ENCODE results near the gene CANT1.

CANT1 gene

DNA sequence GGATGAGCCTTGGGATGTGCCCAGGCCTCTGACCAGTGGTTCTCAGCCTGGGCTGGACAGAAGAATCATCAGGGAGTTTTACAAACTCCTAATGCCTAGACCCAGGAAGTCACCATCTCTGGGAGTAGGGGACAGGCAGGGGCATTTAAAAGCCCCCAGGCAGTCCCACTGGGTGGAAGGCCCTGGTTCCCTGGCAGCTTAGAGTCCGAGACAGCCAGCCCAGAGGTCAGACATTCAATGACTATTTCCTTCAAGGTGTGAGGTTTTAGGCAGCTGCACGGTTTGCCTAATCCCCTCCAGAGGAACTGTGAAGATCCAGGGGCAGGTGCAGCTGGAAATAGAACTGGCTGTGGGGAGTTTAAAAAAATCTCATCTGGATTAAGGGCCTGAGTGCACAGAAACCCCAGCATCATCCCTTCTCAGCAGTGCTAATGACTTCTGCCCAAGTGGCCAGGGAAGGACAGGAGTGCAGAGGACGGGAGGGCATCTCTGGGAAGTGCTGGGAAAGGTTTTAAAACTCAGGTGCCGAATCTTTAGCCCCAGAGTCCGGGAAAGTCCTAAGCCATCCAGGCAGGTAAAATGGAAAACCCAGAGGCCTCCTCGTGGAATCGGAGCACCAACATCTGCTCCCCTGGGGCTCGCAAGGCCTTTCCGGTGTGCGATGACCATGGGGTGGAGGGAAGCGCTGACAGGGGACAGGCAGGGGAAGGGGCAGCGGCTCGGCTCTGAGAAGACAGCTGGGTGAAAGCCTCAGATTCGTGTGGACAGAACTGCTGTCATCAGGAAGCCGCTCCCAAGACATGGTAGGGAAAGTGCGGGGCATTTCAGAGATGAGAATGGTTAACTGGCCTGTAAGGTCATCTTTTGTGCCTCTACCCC lies 28.3 kb downstream of the CANT1 start:
- in situ Hi-C loops (cut with HindIII; ENCODE audit: low sequenced_read_pairs) = no loop called here

DNA sequence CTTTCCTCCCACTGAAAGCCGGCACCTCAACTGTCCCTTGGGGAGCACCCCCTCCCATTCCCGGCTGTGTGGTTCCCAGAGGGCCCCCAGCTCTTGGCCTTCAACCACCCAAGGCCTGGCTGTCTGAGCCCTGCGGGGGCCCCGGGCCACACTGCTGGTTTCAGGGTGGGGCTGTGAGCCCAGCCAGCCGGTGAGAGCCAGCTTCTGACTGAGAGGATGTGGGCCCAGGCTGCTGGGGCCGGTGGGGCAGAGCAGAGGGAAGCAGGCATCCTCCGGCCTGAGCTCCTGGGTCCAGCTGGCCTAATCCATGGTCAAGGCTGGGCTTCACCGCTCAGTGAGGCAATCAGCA lies 29.0 kb downstream of the CANT1 start:
- in situ Hi-C loops (cut with HindIII; ENCODE audit: low sequenced_read_pairs) = no loop called here

DNA sequence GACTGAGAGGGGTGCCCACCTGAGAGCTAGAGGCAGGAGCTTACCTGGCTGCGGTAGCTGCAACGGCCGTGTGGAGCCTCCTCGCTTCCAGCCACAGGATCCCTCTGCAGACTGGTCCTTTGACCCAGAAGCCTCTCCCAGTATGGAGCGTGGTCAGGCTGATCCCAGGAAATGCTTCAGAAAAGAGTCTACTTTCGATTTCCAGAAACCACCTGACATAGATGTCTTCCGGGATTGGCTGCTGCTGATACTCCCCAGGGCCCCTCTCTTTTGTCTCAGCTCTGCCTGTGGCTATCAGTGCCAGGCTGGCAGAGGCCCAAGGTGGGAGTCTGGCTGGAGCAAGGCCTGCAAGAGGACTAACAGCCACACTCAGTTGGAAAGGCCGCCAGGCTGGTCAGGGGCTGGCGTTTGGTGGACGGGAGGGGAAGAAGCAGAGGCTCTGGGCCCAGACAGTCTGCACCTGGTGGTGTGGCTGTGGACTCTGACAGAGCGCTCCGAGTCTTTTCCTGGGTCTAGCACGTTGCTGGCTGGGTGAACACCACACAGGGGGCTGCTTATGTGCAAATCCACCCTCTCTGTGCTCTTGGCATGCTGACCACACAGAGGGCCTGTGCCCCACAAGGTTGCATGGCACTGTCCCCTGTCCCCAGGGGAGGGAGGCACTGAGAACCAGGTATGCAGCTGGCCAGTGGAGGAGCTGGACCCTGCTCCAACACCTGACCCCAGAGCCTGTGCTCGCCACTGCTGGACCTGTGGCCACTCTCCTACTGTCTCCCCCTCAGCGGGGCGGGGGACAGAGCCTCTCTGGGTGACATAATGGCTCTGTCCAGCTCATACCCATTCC lies 29.6 kb downstream of the CANT1 start, which contains the start of gene LGALS3BP:
TSS of gene LGALS3BP (minus strand) at position 144 of the 844 bp plus-strand sequence. CDS start 2,732 bp downstream, outside the sequence.
- in situ Hi-C loops (cut with HindIII; ENCODE audit: low sequenced_read_pairs) = no loop called here

DNA sequence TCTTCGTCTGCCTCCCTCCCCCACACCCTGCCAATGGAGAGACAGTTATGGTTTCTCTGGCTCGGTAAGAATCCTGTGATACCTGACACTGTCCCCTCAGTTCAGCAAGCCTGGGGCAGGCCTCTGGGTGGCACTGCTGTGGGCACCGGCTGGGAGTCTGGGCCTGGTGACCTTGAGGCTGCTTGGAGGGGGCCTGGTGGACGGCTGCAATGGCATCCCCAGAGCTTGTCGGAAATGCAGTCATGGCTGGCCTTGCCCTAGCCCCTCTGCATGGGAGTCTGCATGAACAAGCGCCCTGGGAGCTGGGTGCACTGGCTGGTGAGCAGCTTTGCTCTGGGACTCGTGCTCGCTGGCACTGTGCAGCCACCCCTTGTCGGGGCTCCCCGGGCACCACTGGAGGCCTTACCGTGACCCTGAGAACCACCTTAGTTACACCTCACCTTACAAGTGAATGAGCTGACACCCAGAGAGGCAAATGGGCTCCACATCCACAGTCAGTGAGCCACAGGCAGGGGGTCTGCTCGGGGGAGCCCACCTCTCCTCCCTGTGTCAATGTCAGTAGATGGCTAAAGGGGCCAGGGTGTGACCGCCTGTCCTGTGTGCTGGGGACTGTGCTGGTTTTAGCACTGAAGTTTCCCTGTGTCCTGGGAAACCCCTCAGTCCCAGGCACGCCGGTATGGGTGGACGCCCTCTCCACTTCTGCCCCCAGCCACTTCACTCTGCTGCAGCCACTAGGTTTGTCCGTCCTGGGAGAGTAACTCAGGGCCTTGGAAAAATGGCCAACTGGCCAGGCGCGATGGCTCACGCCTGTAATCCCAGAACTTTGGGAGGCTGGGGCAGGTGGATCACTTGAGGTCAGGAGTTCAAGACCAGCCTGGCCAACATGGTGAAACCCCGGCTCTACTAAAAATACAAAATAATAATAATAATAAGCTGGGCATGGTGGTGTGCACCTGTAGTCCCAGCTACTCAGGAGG lies 31.3 kb downstream of the CANT1 start:
- in situ Hi-C loops (cut with HindIII; ENCODE audit: low sequenced_read_pairs) = no loop called here

DNA sequence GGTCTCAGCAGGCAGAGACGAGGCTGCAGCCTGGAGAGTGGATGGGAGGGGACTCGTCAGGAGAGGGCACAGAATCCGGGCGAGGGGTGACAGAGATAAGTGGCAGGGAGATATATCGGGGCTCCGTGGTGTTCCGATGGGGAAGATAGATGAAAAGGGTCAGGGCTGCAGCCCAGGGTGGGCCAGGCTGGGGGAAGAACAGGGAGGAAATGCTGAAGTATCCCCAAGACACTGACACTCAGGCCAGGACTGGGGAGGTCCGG lies 32.0 kb downstream of the CANT1 start:
- in situ Hi-C loops (cut with HindIII; ENCODE audit: low sequenced_read_pairs) = no loop called here

DNA sequence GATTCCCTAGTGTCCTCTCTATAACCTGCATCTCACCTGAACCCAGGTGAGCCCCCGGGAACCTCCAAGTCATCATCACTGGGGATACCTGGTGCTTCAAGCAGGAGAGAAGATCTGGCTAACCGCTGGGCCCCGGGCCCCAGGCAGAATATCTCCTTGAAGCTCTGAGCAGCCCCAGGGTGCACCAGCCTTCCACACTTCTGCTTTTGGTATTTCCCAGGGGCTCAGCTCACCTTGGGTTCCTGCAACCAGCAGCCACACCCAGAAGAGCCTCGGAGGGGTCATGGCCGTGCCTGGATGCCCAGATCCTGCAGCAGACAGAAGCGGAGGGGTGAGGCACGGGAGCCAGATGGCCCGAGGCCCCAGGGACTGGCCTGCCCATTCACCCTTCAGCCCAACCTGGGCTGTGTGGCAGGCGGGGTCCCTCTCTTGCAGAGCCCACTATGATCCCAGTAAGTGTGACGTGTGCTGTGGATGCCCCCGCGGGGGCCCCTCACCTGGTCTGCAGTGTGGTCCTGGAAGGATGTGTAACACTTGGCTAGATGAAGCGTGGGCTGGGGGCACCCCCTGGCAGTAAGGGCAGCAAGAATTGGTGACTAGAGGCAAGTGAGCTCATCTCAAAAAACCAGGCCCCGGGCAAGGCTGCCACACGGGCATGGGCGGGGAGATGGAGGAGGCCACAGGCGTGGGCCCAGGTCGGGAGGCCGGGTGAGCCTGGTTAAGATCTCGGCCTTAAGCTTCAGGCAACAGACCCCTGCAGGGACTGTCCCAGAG lies 32.5 kb downstream of the CANT1 start:
- in situ Hi-C loops (cut with HindIII; ENCODE audit: low sequenced_read_pairs) = no loop called here

DNA sequence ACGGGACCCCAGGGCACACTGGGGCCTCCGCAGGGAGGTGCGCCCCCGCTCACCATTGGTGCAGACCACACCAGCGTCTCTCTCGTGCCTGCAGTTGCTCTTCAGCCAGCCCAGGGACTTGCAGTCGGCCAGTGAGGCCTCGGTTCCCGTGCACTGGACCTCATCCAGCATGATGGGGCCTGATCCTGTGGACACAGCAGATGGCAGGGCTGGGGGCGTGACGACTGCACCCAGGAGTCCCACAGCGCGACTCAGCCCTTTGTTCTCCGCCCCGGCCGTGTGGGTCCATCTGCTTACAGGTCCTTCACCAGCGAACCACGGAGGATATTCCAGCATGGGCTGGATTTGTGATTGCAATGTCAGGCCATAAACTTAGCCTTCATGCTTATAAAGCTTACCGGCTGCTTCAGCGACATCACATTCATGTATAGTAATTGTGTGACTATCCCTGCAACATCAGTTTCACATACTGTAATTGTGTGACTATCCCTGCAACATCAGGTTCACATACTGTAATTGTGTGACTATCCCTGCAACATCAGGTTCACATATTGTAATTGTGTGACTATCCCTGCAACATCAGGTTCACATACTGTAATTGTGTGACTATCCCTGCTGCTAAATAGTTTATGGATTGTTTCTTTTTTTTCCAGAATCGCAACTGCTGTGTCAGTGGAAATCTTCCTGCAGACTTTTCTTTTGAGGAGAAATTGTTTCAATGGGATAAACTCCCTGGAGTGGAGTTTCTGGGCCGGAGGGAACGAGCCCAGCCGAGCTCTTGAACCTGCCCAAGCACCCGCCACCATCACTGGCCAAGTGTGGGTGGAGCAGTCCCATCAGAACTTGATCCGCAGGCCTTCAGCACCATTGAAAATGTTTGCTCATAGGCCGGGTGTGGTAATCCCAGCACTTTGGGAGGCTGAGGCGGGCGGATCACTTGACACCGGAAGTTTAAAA lies 34.7 kb downstream of the CANT1 start:
- in situ Hi-C loops (cut with HindIII; ENCODE audit: low sequenced_read_pairs) = no loop called here

DNA sequence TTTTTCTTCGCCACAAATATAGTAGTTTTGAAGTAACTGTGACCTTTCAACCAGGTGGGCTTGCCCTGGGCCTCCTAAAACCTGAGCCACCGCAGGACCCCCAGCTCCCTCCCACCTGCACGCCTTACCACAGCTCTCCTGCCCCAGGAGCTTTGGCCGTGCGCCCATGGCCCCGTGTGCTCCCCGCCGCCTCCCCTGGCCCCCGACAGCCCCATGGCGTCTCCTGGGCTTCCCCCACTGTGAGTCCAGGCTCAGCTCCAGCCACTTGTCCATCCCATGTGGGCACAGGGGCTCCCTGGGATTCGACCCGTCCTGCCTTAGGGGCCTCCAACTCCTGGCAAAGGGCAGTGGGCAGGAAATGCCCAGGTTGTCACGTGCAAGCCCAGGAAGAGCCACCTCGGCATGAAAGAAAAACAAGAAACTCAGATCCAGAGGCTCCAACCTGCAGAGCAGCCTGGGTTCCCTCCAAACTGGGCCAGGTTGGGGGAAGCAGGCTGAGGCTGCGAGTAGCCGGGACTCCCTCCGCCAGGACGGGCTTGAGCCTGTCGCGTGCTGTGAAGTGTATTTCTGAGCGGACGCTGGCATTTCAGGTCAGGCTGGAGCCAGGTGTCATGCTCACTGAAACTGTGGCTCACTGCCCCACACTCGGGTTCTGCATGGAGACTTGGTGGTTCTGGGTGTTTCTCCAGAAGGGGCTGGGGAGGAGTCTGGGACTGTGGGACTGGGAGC lies 35.6 kb downstream of the CANT1 start:
- in situ Hi-C loops (cut with HindIII; ENCODE audit: low sequenced_read_pairs) = no loop called here

DNA sequence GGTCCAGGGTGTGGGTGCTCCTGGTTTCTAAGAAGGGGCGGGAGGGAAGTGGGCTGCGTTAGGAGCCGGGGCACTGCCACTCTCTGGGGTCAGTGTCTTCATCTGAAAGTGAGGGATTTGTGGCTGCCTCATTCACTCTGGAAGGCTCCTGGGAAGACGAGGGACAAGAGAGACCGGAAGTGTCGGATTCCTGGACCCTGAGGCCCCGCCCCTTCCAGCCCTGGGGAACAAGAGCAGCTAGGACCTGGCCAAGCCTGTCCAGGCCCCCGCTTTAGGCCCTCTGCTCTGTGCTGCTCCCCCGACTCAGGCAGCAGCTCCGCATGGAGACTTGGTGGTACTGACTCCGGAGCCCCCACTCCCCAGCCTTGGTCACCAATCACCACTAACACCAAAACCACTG lies 36.4 kb downstream of the CANT1 start:
- in situ Hi-C loops (cut with HindIII; ENCODE audit: low sequenced_read_pairs) = no loop called here

DNA sequence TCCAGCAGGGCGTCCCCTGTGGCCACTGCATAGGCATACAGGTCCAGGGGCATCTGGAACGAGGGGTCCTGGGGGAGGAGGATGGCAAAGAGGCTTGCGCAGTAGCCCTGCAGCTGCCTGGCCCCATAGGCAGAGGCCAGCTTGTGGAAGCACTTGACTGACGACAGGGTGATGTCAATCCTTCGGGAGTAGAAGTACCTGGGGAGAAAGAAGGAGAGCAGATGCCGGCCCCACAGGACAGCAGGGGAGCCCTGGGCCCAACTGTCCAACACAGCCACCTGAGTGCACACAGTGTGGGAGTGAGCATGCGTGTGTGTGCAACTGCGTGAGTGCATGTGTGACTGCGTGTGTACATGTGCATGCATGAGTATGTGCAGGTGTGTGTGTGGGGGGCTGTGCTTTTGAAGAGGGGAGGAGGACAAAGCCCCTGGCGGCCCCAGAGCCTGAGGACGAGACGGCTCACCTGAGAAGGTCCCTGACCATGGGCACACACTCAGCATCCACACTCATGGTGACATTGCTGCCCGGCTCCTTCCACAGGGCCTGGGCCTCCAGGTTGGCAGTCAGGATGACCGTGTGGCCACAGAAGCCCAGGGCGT lies 37.0 kb downstream of the CANT1 start:
- in situ Hi-C loops (cut with HindIII; ENCODE audit: low sequenced_read_pairs) = no loop called here

DNA sequence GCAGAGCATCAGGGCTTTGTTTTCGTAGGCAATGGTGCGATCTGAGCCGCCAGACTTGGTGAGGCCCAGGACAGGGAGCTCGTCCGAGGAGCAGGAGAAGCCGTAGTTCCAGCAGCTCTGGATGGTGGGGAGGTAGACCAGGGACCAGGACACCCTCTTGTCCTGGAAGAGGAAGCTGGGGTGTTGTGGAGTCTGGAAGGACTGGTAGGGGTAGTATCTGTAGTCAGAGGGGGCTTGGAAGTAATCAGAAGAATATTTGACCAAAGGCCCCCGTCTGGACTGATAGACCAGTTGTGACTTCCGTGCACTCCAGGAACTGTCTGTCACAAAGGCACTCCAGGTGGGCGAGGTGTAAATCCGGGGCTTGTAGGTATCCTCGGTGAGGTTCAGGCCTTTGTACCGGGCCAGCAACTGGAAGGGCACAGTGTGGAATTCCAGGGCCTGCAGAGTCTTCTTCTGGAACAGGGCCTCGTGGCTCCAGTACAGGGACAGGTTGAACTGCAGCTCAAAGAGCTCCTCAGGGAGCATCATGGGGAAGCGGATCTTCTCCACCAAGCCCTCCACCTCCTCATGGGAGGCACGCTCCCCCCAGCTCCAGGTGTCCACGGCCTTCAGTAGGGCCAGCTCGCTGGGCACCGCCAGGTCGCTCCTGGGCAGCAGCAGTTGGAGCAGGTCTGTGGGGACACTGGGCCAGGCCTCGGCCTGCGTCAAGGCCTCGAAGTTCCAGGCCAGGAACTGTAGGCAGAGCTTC lies 37.6 kb downstream of the CANT1 start:
- in situ Hi-C loops (cut with HindIII; ENCODE audit: low sequenced_read_pairs) = no loop called here

DNA sequence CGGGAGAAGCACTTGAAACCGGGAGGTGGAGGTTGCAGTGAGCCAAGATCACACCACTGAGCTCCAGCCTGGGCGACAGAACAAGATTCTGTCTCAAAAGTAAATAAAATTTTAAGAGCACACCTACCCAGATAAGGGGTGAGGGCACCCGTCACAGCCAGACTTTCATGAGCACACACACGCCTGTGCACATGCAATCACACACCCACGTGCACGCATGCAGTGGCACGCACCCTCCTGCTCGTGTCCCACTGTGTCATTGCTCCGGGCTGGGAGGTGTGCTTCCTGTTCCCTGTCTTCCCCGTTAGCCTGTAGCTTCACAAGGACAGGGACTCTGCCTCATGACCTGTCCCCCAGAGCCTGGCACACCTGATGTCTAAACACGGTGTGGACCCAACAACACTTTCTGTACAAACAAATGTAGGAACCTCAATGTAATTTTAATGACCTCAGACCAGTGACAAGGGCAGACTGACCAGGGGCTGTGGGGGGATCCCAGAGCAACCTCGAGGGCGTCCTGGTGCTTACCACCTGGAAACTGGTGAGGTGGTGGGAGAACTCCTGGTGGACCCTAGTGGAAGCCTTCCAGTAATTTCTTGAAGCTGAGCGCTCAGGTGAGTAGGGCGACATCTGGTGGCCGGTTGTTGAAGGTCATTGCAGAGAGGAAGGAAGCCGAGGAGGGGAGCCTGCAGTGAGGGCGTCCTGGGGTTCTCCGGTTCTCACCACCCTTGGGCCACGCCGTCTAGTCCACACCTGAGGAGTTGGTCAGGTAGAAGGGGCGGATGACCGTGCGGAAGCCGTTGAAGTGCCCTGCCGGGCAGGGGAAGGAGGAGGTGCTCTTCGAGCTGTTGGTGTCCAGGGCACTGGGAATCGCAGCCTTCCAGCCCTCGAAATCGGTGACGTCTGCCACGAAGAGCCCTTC lies 38.5 kb downstream of the CANT1 start:
- in situ Hi-C loops (cut with HindIII; ENCODE audit: low sequenced_read_pairs) = no loop called here

DNA sequence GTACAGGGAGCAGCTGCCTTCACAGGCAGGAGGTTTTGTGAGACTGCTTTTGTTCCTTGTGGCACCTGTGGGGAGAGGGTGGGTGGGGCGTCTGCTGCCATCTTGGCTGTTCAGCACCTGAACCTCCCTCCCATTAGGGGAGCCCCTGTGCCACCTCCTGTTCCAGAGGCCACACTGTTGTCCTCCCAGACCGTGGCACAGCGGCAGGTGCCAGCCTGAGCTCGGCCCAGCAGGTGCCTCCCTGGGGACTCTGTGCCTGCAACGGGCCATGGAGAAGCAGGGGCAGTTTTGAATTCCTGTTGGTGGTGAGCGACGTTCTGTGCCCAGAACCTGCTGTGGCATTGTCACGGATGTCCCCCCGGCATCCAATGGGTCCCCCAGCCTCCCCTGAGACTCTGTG lies 39.7 kb downstream of the CANT1 start:
- in situ Hi-C loops (cut with HindIII; ENCODE audit: low sequenced_read_pairs) = no loop called here

DNA sequence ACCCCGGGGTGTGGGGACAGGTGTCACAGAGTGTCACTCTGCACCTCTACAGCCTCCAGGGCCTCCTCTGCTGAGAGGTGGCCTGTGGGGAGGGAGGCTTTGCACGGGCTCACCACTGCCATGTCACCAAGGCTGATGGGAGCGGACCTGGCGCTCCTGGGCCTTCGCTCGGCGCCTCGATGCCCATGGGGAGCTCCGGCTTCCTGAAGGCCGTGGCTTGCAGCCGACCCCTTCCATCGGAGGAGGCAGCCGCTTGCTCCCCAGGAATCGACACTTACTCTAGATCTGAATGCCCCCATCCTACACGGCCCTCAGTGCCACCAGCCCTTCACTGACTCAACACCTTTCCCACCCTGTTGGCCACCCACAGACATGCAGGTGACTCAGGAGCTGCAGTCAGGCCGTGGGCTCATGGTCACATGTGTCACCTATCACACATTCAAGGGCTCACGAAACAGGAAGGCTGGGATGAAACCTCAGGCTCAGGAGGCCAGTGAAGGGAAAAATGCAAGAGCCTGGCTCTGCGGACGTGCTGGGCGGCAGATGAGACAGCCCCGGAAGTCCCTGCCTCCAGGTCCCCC lies 41.7 kb downstream of the CANT1 start:
- in situ Hi-C loops (cut with HindIII; ENCODE audit: low sequenced_read_pairs) = no loop called here

DNA sequence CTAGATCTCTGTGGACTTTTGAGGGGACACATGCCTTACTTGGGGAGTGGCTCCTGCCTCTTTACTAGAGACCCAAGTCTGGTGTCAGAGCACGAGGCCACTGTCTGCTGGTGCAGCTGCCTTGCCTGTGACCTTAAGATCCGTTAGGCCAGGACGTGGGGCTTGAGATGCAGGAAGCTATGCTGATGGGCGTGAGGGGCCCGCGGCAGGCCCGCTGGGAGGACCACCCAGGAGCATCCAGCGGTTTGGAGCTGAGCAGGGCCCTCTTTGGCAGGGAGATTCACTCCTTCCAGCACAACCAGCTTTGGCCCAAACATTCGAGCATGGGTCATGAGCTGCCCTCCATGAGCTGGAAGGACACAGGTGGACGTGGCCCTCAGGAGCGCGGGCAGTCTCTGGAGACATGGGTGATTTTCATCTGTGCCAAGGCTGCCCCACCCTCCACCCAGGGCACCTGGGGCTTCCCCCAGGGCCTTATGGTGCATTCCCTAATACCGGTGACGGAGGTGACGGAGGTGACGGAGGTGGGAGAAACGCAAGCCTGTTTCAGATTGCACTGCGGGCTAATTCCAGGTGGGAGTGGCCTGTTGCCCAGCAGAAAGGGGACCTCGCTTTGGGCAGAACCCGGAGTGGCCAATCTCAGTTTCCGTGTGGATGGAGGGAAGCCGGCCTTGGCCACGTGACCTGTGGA lies 42.5 kb downstream of the CANT1 start:
- in situ Hi-C loops (cut with HindIII; ENCODE audit: low sequenced_read_pairs) = no loop called here
